ENCODE measurements around the gene TRAF3IP3. TPM values are rescaled to one million over a fixed set of nuclear protein-coding genes. Genes with fewer than 3 reads are reported as not detected.
"Not testable (repeated sequence)": the region's sequence is repeated elsewhere in the genome, so short reads cannot be mapped to it uniquely, and the experiment has no call there.

Gene TRAF3IP3
- total RNA-seq, 1 donor from 2014 or later, result 452 TPM

GRCh38 chr1:209793711-209794110, 37.9 kb downstream of the TRAF3IP3 start:
- intact Hi-C loops (cut with micrococcal nuclease), result not testable (repeated sequence)

- intact Hi-C loops (cut with micrococcal nuclease), result no loop called here
These were observed 42.3 kb downstream of the TRAF3IP3 start for GRCh38 chr1:209797978-209798639.

- intact Hi-C loops (cut with micrococcal nuclease), result no loop called here
These were observed 45.4 kb downstream of the TRAF3IP3 start for GRCh38 chr1:209800984-209801834.

GRCh38 chr1:209802117-209802779, 46.4 kb downstream of the TRAF3IP3 start:
- intact Hi-C loops (cut with micrococcal nuclease), result no loop called here

- intact Hi-C loops (cut with micrococcal nuclease), result no loop called here
These were observed 46.9 kb downstream of the TRAF3IP3 start for GRCh38 chr1:209802780-209803152.

GRCh38 chr1:209803568-209803967, 47.7 kb downstream of the TRAF3IP3 start:
- intact Hi-C loops (cut with micrococcal nuclease), result no loop called here

- intact Hi-C loops (cut with micrococcal nuclease), result no loop called here
These were observed 49.5 kb downstream of the TRAF3IP3 start for GRCh38 chr1:209805341-209805781.

- intact Hi-C loops (cut with micrococcal nuclease), result loop anchor here (2.0 kb wide), 1 partner anchor 15 kb away; no protein-coding TSS in a partner anchor
These were observed 50.3 kb downstream of the TRAF3IP3 start, which contains the start of gene IRF6 for GRCh38 chr1:209805875-209806760. TSS of gene IRF6 (minus strand) at chr1:209806142. CDS start at chr1:209801413, 4,729 bp downstream.

- intact Hi-C loops (cut with micrococcal nuclease), result loop anchor here (2.0 kb wide), 1 partner anchor 13 kb away; no protein-coding TSS in a partner anchor
These were observed 51.7 kb downstream of the TRAF3IP3 start for GRCh38 chr1:209807509-209807908.

- intact Hi-C loops (cut with micrococcal nuclease), result no loop called here
These were observed 52.3 kb downstream of the TRAF3IP3 start for GRCh38 chr1:209808059-209808581.

- intact Hi-C loops (cut with micrococcal nuclease), result no loop called here
These were observed 53.8 kb downstream of the TRAF3IP3 start for GRCh38 chr1:209809611-209810010.

- intact Hi-C loops (cut with micrococcal nuclease), result no loop called here
These were observed 54.9 kb downstream of the TRAF3IP3 start for GRCh38 chr1:209810783-209811182.

GRCh38 chr1:209813902-209814301, 58.0 kb downstream of the TRAF3IP3 start:
- intact Hi-C loops (cut with micrococcal nuclease), result no loop called here

- intact Hi-C loops (cut with micrococcal nuclease), result no loop called here
These were observed 59.6 kb downstream of the TRAF3IP3 start for GRCh38 chr1:209815490-209815889.

- intact Hi-C loops (cut with micrococcal nuclease), result no loop called here
These were observed 60.1 kb downstream of the TRAF3IP3 start for GRCh38 chr1:209815931-209816341.

GRCh38 chr1:209816923-209817322, 61.1 kb downstream of the TRAF3IP3 start:
- intact Hi-C loops (cut with micrococcal nuclease), result no loop called here

- intact Hi-C loops (cut with micrococcal nuclease), result no loop called here
These were observed 61.8 kb downstream of the TRAF3IP3 start for GRCh38 chr1:209817691-209818090.

GRCh38 chr1:209819058-209819457, 63.2 kb downstream of the TRAF3IP3 start:
- intact Hi-C loops (cut with micrococcal nuclease), result no loop called here

- intact Hi-C loops (cut with micrococcal nuclease), result loop anchor here (2.0 to 10.0 kb wide), 3 partner anchors 14 to 494 kb away; partner anchors contain the start of gene IRF6
These were observed 65.1 kb downstream of the TRAF3IP3 start for GRCh38 chr1:209820986-209821385.

GRCh38 chr1:209822706-209823105, 66.9 kb downstream of the TRAF3IP3 start:
- intact Hi-C loops (cut with micrococcal nuclease), result loop anchor here (1.0 to 10.0 kb wide), 3 partner anchors 38 to 492 kb away; partner anchors contain the start of gene C1orf74
